HG02610 (cell line): Measurements from ENCODE around the gene ASTL.
A peak's percentile ranks its signal among the peaks of the same experiment; 100 is the strongest.

ENCODE experiments used
- ATAC-seq: cut with Tn5 transposase; IDR thresholded peaks from one replicate; pipeline ENCODE4 v1.9.1; 2021; ENCODE audit warnings: mild to moderate bottlenecking, moderate library complexity; ENCODE audit not compliant: unreplicated experiment

Gene ASTL

GRCh38 chr2:96131152-96131812, 7.0 kb downstream of the ASTL start:
- ATAC-seq: no peak

- no peak for ATAC-seq
Measured at GRCh38 chr2:96130483-96130882, 7.8 kb downstream of the ASTL start.

GRCh38 chr2:96129528-96130120, 8.7 kb downstream of the ASTL start:
- ATAC-seq: no peak

GRCh38 chr2:96128456-96128855, 9.8 kb downstream of the ASTL start:
- no peak for ATAC-seq

GRCh38 chr2:96124406-96125265, 13.7 kb downstream of the ASTL start:
- no peak for ATAC-seq

GRCh38 chr2:96123936-96124335, 14.4 kb downstream of the ASTL start:
- ATAC-seq: no peak

GRCh38 chr2:96123290-96123689, 15.0 kb downstream of the ASTL start:
- no peak for ATAC-seq

GRCh38 chr2:96122391-96122790, 15.9 kb downstream of the ASTL start:
- no peak for ATAC-seq

GRCh38 chr2:96121414-96121813, 16.9 kb downstream of the ASTL start:
- ATAC-seq: no peak

- no peak for ATAC-seq
Measured at GRCh38 chr2:96120991-96121390, 17.3 kb downstream of the ASTL start.

GRCh38 chr2:96120091-96120720, 18.1 kb downstream of the ASTL start:
- no peak for ATAC-seq

- no peak for ATAC-seq
Measured at GRCh38 chr2:96119389-96119751, 18.9 kb downstream of the ASTL start.

GRCh38 chr2:96118698-96119388, 19.5 kb downstream of the ASTL start:
- ATAC-seq: no peak

GRCh38 chr2:96117701-96118588, 20.4 kb downstream of the ASTL start:
- no peak for ATAC-seq

- ATAC-seq: peak; percentile 66
Measured at GRCh38 chr2:96116879-96117533, 21.3 kb downstream of the ASTL start.

GRCh38 chr2:96116424-96116878, 21.9 kb downstream of the ASTL start, which contains the start of gene ADRA2B:
TSS of gene ADRA2B (minus strand) at chr2:96116571. CDS start at chr2:96116149, 422 bp downstream.
- peak; percentile 35 for ATAC-seq

- no peak for ATAC-seq
Measured at GRCh38 chr2:96115631-96116423, 22.5 kb downstream of the ASTL start.

- no peak for ATAC-seq
Measured at GRCh38 chr2:96114903-96115581, 23.3 kb downstream of the ASTL start.
